Upper lobe of left lung (tissue), 4 donors: ENCODE measurements around the gene TCF12.

Source experiments
- POLR2A ChIP-seq, 4 donors: fragments of 450-650 bp; IDR thresholded peaks; one replicate each; pipeline ENCODE4 v1.5.1; 2016 to 2017; ENCODE audit warnings: antibody characterized with exemption in 4 of 4, mild to moderate bottlenecking in 2 of 4
- POLR2AphosphoS5 ChIP-seq, 2 donors: sonication (generic); formaldehyde crosslinking; IDR thresholded peaks; one replicate each; pipeline ENCODE4 v1.5.1; 2017; ENCODE audit warnings: antibody characterized with exemption in 2 of 2
- TF ChIP-seq, protein P1 (sequence below), 6 experiments: fragments of 450-650 bp in 4 of 6; fragments of 200-600 bp in 2 of 6; sonication (generic) in 2 of 6; IDR thresholded peaks; one replicate each; pipeline ENCODE4 v1.5.1; 2016 to 2019; ENCODE audit warnings: antibody characterized with exemption in 6 of 6

DNA sequence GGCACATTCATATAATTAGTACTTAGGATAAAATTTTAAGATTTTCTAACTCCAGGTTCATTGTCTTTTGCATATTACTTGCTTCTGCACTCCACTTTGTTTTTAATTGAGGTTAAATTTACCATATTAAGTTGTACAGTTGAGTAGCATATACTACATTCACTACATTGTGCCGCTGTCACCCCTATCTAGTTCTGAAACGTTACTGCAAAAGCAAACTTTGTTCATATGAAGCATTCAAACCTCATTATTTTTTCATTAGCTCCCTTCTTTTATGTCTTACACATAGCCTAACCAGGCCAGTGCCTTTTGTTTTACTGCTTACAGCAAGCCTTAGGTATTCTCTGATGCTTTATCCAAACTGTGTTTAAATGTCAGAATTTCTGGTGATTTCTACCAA, 274.7 kb downstream of the TCF12 start:
- TF ChIP-seq POLR2A (IDR thresholded peaks at IDR 0.05) = no peak
- TF ChIP-seq, protein P1, sequence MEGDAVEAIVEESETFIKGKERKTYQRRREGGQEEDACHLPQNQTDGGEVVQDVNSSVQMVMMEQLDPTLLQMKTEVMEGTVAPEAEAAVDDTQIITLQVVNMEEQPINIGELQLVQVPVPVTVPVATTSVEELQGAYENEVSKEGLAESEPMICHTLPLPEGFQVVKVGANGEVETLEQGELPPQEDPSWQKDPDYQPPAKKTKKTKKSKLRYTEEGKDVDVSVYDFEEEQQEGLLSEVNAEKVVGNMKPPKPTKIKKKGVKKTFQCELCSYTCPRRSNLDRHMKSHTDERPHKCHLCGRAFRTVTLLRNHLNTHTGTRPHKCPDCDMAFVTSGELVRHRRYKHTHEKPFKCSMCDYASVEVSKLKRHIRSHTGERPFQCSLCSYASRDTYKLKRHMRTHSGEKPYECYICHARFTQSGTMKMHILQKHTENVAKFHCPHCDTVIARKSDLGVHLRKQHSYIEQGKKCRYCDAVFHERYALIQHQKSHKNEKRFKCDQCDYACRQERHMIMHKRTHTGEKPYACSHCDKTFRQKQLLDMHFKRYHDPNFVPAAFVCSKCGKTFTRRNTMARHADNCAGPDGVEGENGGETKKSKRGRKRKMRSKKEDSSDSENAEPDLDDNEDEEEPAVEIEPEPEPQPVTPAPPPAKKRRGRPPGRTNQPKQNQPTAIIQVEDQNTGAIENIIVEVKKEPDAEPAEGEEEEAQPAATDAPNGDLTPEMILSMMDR (IDR thresholded peaks at IDR 0.05) = no peak
- TF ChIP-seq POLR2AphosphoS5 (IDR thresholded peaks at IDR 0.05) = no peak
